G401 (cell line): ENCODE results near the gene FAM20B. TPM values are rescaled to one million over a fixed set of nuclear protein-coding genes. Genes with fewer than 3 reads are reported as not detected.
A peak's percentile ranks its signal among the peaks of the same experiment; 100 is the strongest.

ENCODE experiments used
- DNase-seq: peaks from one replicate; pipeline ENCODE4 v3.0.0-alpha.2; 2015; ENCODE audit warnings: low spot score
- in situ Hi-C: cut with HindIII; loops from 2 replicates; pipeline ENCODE4 v1.10.0; 2016; ENCODE audit warnings: low sequenced_read_pairs, mixed read lengths
- total RNA-seq: library from RNA; depleted of rRNA; stranded (reverse); fragments of >200 nt; shearing (Covaris generic); gene quantifications from 2 replicates; pipeline ENCODE4 v1.2.3, GENCODE V29; 2014

The FAM20B gene
- total RNA-seq, 1 experiment from 2014 or later = 19.7 TPM

DNA sequence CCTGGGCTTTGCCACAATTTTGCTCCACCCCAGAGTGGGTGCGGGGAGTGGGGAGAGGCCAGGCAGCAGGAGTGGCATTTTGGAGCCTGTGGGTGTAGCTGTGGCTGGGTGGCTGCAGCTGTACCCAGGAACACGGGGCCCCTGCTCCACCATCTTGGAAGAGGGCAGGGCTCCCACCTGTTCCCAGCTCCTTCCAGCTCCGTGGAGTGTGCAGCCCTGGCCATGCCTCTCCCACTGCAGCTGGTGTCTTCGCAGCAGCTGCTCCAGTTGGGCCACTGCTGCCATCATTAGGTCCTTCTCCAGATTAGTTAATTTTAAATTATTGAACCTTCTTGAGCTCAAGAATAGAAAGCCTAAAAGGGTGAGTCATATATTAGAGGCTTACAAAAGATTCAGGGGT lies 17.6 kb downstream of the FAM20B start:
- no peak for DNase-seq
- in situ Hi-C loops = no loop called here

DNA sequence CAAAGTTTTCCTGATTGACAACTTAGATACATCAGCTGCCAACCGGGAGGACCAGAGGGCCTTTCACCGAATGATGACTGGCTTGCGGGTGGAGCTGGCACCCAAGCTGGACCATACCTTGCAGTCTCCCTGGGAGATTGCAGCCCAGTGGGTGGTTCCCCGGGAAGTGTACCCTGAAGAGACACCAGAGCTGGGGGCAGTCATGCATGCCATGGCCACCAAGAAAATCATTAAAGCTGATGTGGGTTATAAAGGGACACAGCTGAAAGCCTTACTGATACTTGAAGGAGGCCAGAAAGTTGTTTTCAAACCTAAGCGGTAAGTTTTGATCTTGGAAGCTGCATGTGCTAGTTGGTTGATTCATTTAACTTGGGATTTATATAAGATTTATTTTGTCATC lies 18.2 kb downstream of the FAM20B start:
- in situ Hi-C loops = no loop called here
- DNase-seq = no peak

DNA sequence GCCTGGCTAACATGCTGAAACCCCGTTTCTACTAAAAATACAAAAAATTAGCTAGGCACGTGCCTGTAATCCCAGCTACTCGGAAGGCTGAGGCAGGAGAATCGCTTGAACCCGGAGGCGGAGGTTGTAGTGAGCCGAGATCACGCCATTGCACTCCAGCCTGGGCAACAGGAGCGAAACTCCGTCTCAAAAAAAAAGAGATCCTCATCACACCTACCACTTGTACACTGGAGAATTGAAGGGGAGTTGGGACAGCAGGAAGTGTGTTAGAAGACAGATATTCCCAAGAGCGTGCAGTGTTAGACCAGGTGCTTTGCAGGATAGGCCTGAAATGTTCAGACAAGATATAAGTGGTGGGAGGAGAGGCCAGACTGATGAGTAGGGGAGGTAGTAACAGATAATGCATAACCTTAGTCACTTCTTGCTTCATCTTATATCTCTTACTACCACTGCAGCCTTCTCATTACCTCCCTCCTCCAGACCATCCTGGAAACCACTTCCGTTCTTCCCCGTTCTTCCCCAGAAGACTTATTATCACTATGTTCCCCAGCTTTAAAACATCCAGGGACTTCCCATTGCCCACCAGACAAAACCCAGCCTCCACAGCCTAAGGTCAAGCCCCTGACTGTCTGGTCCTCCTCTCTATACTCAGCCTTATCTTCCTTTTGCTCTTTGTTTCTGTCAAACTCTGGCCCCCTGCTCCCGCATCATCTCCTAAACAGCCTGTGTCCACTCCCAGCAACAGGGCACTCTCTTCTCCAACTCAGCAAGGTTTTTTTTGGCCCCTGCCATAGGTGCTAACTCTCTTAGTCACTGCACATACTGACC lies 21.3 kb downstream of the FAM20B start:
- in situ Hi-C loops = no loop called here
- DNase-seq = no peak

DNA sequence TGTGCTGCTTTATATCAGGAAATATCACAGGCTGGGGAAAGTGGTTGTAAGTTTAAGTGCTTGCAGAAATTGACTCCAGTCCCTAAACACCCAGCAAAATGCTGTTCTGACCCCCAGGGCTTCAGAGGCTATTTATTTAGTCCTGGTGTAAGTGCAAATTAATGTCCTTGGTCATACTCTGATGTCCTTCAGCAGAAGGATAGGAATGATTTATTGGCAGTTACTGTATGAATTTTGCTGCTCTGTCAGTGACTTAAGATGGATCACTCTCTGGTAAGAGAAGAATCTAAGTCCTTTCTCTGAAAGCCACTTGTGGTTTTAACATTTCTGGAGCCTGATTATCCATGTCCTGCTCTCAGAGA lies 21.9 kb downstream of the FAM20B start:
- DNase-seq = no peak
- in situ Hi-C loops = no loop called here

DNA sequence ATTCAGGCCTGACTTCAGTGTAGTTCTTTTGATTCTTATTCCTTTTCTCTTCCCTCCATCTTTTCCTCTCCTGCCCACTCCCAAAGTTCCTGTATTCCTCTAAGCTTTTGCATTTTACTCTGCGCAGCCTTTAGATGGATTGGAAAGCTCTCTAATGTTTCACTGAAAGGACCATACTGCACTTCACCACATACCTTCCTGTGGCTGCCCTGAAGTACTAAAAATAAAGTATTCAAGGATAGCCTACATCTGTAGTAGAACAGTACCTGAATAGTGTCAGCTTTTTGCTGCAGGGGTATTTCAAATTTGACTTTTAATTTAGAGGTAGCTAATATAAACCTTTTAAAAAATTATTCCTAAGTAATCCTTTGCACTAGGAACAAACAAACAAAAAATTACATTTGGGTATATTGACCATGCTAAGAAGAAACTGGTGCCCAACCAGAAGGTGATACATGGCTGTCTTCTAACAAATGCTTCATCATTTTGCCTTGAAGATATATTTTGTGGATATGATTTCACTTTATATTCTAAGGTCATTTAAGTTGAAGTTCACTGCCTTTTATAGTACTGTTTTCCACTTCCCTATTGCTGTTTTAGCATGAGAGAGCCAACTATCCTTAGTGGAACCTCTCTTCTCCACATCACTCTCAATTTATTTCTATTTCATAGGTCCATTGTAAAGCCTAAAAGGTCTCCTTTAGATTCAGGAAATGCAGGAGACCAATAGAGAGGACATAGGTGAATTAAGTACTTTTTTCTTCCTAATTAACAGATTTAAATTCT lies 22.8 kb downstream of the FAM20B start:
- in situ Hi-C loops = no loop called here
- DNase-seq = no peak

GRCh38 chr1:179052776-179053175 lies 27.1 kb downstream of the FAM20B start:
- no peak for DNase-seq
- in situ Hi-C loops = no loop called here

GRCh38 chr1:179053486-179053885 lies 27.8 kb downstream of the FAM20B start:
- in situ Hi-C loops = no loop called here
- DNase-seq = no peak

GRCh38 chr1:179055937-179056336 lies 30.2 kb downstream of the FAM20B start:
- DNase-seq = no peak
- in situ Hi-C loops = no loop called here

DNA sequence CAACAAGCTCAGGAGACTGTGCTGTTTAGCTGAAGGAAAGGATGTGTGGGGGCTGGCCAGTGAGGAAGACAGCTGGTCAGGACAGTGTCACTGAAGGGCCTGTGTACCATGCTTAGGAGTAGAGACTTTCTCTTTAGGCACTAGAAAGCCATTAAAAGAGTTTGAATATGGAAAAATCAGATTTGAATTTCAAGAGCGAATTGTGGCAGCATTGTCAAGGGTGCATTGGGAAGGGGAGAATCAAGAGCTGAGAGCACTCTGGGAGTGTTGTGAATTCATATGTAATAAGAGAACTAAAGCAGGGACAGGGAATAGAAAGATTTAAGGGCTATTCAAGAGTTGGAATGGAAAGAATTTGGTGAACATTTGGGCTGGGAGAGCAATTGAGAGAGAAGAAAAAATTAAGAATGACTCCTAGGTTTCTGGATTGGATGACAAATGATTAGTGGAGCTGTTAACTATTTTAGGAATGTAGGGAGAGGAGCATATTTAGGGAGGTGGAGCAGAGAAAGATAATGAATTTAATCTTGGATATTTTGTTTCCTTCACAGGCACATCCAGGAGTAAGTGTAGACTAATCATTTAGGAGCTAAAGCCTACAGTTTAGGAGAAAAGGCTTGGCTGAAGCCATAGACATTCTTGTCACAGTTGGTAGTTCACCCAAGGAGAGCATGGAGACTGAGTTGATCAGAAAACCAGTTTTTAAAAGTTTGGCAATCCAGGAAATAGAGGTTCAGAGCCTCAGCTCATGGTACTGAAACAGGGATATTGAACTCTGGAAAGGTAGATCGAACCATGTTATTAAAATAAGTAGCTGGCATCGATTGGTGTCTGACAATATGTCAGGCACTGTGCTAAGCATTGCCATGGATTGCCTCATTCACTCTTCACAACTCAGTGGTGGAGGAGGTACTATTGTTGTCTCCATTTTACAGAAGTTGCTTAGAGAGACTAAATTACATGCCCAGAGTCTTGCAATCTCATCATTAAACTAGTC lies 33.1 kb downstream of the FAM20B start:
- DNase-seq = no peak
- in situ Hi-C loops = no loop called here

GRCh38 chr1:179061360-179062282 lies 35.9 kb downstream of the FAM20B start:
- DNase-seq = no peak
- in situ Hi-C loops = no loop called here

DNA sequence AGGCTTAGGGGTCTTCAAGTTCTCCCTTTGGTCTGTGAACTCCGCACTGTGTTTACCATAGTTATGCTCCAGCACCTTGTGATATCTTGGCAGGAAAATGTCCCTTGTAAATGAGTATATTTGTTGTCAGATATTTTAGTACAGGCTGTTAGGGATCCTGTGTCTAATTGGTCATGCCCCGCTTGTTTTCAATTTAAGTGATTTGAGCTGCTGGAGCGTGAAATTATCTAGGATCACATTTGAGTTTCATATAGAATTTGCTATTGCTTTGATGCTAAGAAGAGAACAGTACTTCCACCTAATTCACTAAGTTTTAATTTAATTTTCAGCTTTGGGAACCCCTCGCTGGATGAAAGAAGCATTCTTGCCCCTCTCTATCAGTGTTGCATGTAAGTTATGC lies 40.8 kb downstream of the FAM20B start:
- in situ Hi-C loops = no loop called here
- DNase-seq = no peak

GRCh38 chr1:179077396-179077795 lies 51.7 kb downstream of the FAM20B start:
- in situ Hi-C loops = no loop called here
- DNase-seq = no peak

GRCh38 chr1:179079113-179079761 lies 53.5 kb downstream of the FAM20B start:
- in situ Hi-C loops = no loop called here
- DNase-seq = peak; percentile 86

GRCh38 chr1:179080866-179081686 lies 55.4 kb downstream of the FAM20B start:
- no peak for DNase-seq
- in situ Hi-C loops = no loop called here

DNA sequence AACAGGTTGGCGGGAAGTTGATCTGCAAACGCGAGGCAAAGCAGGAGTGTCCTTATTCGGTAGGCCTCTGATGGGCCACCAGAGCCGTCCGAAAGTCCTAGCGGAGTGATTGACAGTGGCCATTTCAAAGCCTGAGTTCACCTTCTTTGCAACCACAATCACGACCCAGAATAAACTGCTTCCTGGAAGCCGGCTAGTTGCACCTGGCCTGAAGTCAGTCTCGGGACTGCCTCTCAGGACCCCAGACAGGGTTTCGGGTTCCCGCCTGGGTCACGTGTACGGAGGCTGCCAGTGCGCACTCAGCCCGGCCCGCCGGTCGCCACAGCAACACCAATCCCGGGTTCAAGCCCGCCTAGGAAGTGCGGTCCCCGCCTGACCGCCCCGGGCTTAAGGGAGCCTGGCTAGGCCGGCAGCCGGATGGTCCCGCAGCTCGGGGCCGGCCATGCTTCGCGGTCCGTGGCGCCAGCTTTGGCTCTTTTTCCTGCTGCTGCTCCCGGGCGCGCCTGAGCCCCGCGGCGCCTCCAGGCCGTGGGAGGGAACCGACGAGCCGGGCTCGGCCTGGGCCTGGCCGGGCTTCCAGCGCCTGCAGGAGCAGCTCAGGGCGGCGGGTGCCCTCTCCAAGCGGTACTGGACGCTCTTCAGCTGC lies 56.1 kb downstream of the FAM20B start, which contains the start of gene TOR3A:
Gene TOR3A, plus strand, starts transcription at position 384 of the 646 bp plus-strand sequence. Its CDS starts 59 bp downstream, at position 443.
- peak; percentile 81 for DNase-seq
- in situ Hi-C loops = no loop called here

DNA sequence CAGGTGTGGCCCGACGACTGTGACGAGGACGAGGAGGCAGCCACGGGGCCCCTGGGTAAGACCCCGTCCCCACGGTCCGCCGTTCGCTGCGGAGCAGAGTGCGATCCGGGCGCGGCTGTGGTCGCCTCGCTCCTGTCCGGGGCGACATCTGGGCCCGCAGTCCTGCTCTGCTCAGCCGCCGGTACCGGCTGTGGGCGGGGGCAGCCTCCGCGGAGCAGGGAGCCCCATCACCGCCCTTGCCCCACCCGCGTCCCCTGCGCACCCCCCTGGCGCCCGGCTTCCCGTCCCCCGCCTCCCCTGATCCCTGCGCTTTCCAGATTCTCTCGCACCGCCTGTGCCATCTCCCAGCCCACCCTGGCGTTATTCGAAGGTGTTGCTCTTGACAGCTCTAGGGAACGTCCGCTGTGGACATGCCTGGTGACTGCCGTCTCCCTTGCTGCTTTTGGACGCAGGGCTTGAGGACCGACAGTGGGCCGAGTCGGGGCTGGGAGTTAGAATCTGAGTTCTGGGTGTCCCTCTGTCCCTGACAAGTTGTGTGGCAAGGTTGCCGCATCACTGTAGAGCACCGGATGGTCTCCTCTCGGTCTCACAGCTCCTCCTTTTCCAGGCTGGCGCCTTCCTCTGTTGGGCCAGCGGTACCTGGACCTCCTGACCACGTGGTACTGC lies 56.8 kb downstream of the FAM20B start:
- in situ Hi-C loops = no loop called here

More for the DNA sequence above, 56.8 kb downstream of the FAM20B start:
- peak; percentile 57 for DNase-seq
